ENCODE results near the gene BCL3.

DNA sequence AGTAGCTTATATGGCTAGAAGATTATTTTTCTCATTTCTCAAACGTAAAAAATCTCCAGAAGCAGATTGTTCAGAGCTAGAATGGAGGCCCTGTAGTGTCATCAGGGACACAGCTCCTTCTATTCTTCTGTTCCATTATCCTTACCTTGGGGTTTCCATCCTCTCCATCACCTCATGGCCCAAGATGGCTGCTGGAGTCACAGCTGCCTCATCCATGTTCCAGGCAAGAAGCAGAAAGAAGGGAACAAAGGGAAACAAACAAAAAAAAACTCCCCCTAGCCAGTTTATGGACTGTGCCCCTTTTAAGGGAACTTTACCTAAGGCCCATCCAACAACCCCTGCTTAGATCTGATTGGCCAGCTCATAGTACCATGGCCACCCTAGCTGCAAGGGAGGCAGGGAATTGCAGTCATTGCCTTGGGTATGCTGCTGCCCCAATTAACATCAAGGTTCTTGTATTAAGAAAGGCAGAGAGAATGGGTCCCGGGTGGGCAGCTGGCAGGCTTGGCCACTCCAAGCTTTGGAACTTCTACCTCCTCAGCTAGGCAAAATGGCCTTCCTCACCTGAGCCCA lies 33.8 kb upstream of the BCL3 start:
- no peak for TF ChIP-seq POLR2A (IDR thresholded peaks at IDR 0.05)
- TF ChIP-seq, protein P1, sequence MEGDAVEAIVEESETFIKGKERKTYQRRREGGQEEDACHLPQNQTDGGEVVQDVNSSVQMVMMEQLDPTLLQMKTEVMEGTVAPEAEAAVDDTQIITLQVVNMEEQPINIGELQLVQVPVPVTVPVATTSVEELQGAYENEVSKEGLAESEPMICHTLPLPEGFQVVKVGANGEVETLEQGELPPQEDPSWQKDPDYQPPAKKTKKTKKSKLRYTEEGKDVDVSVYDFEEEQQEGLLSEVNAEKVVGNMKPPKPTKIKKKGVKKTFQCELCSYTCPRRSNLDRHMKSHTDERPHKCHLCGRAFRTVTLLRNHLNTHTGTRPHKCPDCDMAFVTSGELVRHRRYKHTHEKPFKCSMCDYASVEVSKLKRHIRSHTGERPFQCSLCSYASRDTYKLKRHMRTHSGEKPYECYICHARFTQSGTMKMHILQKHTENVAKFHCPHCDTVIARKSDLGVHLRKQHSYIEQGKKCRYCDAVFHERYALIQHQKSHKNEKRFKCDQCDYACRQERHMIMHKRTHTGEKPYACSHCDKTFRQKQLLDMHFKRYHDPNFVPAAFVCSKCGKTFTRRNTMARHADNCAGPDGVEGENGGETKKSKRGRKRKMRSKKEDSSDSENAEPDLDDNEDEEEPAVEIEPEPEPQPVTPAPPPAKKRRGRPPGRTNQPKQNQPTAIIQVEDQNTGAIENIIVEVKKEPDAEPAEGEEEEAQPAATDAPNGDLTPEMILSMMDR (IDR thresholded peaks at IDR 0.05), result no peak

Data from uterus (tissue), 2 donors.